AG04449 (cell line): ENCODE data around the gene GUCY1A2.

Experiments
- CTCF ChIA-PET: fragments of 350-600 bp; formaldehyde crosslinking; extraction: SDS; loops from one replicate; lab custom pipeline; 2021; ENCODE audit warnings: antibody characterized with exemption; lab: Yijun Ruan, JAX
- POLR2A ChIA-PET: fragments of 400-600, 350-600 bp; formaldehyde crosslinking; extraction: SDS; loops from one replicate; lab custom pipeline; 2020; ENCODE audit warnings: antibody characterized with exemption, inconsistent platforms; lab: Yijun Ruan, JAX
- DNase-seq: peaks from one replicate; pipeline ENCODE4 v3.0.0-alpha.2; 2010; ENCODE audit warnings: low read depth, low spot score
- H3K4me3 ChIP-seq: 2 replicates; pipeline ENCODE4 v1.5.1; 2011; ENCODE audit warnings: low read depth, mild to moderate bottlenecking, control low read depth, low read length
- TF ChIP-seq, protein P1 (sequence below): IDR thresholded peaks from one replicate; pipeline ENCODE4 v1.5.1; 2011; ENCODE audit warnings: mild to moderate bottlenecking, moderate library complexity, low read length, control low read depth, inconsistent platforms; ENCODE audit not compliant: insufficient read depth; ENCODE audit errors: missing control alignments

Gene GUCY1A2

DNA sequence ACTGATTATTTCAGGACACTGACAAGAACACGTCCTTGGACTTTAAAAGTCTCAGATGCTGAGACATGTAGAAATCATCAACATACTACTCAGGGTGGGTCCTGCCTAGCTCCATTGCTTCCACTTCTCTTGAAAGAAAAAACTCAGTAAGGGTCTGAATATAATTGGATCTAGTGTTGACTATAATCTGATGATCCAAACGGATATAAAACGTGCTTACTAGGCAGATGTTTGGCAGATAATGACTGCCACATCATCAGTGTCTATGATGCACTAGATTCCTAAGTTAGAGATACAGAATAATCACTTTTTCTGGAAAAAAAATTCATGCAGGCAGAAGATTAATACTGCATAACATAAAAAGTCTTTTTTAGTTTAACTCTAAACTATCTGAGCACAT is 21.6 kb downstream of the GUCY1A2 start:
- no peak overlapping the region for H3K4me3 ChIP-seq
- no peak for DNase-seq
- ChIA-PET POLR2A (no interaction called here), CTCF (interaction anchor here (1.4 to 1.6 kb wide), 2 partner anchors 8 to 21 kb away, joined by 6 to 7 read pairs; partner anchors contain the start of gene GUCY1A2)
- TF ChIP-seq, protein P1, sequence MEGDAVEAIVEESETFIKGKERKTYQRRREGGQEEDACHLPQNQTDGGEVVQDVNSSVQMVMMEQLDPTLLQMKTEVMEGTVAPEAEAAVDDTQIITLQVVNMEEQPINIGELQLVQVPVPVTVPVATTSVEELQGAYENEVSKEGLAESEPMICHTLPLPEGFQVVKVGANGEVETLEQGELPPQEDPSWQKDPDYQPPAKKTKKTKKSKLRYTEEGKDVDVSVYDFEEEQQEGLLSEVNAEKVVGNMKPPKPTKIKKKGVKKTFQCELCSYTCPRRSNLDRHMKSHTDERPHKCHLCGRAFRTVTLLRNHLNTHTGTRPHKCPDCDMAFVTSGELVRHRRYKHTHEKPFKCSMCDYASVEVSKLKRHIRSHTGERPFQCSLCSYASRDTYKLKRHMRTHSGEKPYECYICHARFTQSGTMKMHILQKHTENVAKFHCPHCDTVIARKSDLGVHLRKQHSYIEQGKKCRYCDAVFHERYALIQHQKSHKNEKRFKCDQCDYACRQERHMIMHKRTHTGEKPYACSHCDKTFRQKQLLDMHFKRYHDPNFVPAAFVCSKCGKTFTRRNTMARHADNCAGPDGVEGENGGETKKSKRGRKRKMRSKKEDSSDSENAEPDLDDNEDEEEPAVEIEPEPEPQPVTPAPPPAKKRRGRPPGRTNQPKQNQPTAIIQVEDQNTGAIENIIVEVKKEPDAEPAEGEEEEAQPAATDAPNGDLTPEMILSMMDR, result no peak

DNA sequence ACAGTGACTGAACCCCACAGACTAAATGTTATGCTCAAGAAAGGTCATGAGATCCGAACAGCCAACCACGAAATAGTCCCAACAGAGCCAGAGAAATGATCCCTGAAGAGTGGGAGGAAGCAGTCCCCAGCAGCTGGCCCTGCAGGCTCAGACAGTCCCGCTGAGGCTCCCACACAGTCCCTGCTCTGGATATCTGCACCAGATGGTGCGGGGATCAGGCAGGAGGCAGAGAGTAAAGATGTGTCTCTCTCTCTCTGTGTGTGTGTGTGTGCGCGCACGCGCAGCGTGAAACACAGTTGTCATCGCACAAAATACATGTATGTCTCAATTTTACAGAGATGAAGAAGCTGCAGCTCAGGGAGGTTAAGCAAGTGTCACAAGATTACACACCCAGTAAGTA is 27.9 kb downstream of the GUCY1A2 start:
- no peak for DNase-seq
- ChIA-PET POLR2A (no interaction called here), CTCF (no interaction called here)

DNA sequence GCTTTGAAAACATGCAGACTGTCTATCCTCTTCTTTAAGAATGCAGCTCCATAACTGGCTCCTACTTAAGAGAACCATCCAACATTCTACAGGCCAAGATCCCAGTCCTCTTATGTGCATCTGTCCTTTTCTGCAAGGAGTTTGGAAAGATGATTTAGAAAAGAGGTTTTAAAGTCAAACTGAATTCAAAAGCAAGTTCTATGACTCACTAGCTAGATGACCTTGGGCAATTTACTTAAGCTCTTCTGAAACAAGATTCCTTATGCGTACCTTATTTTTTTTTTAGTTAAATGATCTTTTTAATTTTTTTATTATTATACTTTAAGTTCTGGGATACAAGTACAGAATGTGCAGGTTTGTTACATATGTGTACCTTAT is 29.2 kb downstream of the GUCY1A2 start:
- CTCF ChIA-PET, result interaction anchor here (0.6 to 1.5 kb wide), 3 partner anchors 9 to 32 kb away, joined by 3 to 6 read pairs (median 3); no protein-coding TSS in a partner anchor
- POLR2A ChIA-PET, result no interaction called here
- TF ChIP-seq, protein P1, result no peak
- DNase-seq, result no peak
- no peak overlapping the region for H3K4me3 ChIP-seq

More for the DNA sequence above, 27.9 kb downstream of the GUCY1A2 start:
- TF ChIP-seq, protein P1, result no peak
- H3K4me3 ChIP-seq, result no peak overlapping the region

DNA sequence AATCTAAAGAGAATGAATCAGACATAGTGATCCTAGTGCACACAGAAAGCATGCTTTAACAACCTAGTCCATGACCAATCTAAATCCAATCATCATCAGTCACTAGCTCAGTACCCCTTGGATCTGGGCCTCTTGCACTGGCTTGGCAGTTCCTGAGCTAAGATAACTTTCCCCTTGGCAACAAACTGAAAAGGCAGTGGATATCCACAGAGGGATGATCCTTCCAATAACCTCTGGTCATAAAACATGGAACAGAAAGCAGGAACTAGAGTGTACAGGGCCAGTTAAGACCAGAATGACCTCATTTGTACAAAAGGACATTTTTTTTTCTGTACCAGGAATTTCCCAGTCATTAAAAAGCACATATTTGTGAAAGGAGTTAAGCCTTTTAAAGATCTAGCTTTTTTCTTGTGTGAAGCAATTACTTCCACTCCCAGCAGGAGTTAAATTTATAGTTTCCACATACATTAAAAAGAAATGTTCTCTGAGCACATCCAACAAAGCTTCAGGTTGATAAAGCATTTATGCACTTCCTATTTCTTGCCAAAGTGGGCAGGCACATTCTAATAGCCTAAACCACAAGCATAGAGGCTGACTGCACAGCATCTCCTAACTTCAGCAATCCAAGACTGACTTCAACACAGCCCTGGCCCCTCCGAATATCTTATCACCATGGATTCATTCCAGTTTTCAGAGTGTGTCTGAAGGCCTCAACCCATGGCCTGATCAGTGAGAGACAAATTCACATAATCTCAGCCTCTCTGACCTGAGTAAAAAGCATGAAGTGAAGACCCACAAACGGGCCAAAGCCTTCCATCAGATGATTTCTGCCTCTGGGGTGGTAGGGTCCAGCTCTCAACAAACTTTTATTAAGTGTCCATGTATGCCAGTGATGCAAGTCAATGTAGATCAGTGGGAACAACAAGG is 29.9 kb downstream of the GUCY1A2 start:
- no peak overlapping the region for H3K4me3 ChIP-seq
- DNase-seq, result peak; percentile 79
- CTCF ChIA-PET, result interaction anchor here (0.6 to 1.5 kb wide), 6 partner anchors 9 to 36 kb away, joined by 3 to 6 read pairs (median 3); no protein-coding TSS in a partner anchor
- POLR2A ChIA-PET, result interaction anchor here (1.2 kb wide), 1 partner anchor 27 kb away, joined by 3 read pairs; no protein-coding TSS in a partner anchor
- TF ChIP-seq, protein P1, result no peak

DNA sequence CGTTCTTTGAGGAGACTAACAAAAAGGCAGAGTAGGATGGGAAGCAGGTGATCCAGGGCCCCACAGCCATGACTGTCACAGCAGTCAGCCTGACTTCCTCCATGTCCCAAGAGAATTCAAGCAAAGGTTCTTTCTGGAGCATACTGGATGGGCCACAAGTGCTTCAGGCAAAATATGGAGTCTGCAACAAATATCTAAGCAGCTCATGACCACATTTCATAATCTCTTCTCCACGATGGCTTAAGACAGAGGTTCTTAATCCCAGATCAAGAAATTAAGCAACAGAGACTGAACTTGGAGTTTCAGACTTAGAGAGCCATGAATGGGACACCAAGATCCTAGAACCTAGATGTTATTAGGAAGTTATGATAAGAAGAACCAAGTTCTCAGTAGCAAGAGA is 31.6 kb downstream of the GUCY1A2 start:
- H3K4me3 ChIP-seq, result no peak overlapping the region
- POLR2A ChIA-PET, result no interaction called here
- TF ChIP-seq, protein P1, result no peak
- CTCF ChIA-PET, result interaction anchor here (1.2 to 1.8 kb wide), 3 partner anchors 9 to 14 kb away, joined by 4 to 5 read pairs (median 5); no protein-coding TSS in a partner anchor
- no peak for DNase-seq

DNA sequence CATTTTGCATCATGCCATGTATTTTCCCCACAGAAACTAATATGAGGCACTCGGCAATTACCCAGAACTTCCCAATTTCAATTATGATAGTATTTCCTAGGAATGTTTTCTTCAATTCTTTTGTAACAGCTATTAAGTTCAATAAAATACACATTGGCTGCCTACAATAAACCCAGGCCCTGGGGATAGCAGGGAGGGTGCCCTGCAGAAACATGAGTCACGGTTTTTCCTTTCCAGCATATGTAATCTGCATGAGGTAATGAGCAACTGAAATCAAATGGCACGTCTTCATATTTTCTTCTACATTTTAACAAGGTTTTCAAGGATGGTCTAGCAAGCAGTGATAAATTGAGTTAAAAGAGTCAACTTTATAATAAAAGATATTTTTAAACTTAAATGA is 32.0 kb downstream of the GUCY1A2 start:
- POLR2A ChIA-PET, result interaction anchor here (0.6 kb wide), 1 partner anchor 587 kb away, joined by 3 read pairs; no protein-coding TSS in a partner anchor
- DNase-seq, result no peak
- TF ChIP-seq, protein P1, result no peak
- CTCF ChIA-PET, result interaction anchor here (1.1 to 1.8 kb wide), 4 partner anchors 9 to 51 kb away, joined by 3 to 5 read pairs (median 4); no protein-coding TSS in a partner anchor
- H3K4me3 ChIP-seq, result no peak overlapping the region
